AG04450 (cell line): ENCODE measurements around the gene LHX5. TPM values are rescaled to one million over a fixed set of nuclear protein-coding genes. Genes with fewer than 3 reads are reported as not detected.
A peak's percentile ranks its signal among the peaks of the same experiment; 100 is the strongest.

Source experiments
- CTCF ChIA-PET: fragments of 300-600, 350-600 bp; formaldehyde crosslinking; extraction: SDS; loops from one replicate; lab custom pipeline; 2022; ENCODE audit warnings: antibody characterized with exemption, inconsistent platforms; lab: Charles Lee
- POLR2A ChIA-PET: fragments of 350-600 bp; formaldehyde crosslinking; extraction: SDS; loops from one replicate; lab custom pipeline; 2021; ENCODE audit warnings: antibody characterized with exemption, inconsistent platforms; lab: Yijun Ruan, JAX
- DNase-seq: peaks from one replicate; pipeline ENCODE4 v3.0.0-alpha.2; 2011; ENCODE audit warnings: low read depth, low spot score
- H3K27ac ChIP-seq: one replicate; pipeline ENCODE4 v1.5.1; 2012; ENCODE audit warnings: low read depth, low read length, control low read depth
- H3K27me3 ChIP-seq: one replicate; pipeline ENCODE4 v1.6.0; 2012; ENCODE audit warnings: low read length; ENCODE audit not compliant: control insufficient read depth, insufficient read depth
- H3K4me3 ChIP-seq: 2 replicates; pipeline ENCODE4 v1.5.1; 2011; ENCODE audit warnings: mild to moderate bottlenecking, low read depth, low read length, control low read depth
- H3K9me3 ChIP-seq: 2 replicates; pipeline ENCODE4 v1.5.1; 2012; ENCODE audit warnings: low read length; ENCODE audit not compliant: control insufficient read depth, insufficient read depth
- CTCF ChIP-seq: IDR thresholded peaks from 2 replicates; pipeline ENCODE4 v1.5.1; 2011; ENCODE audit warnings: low read depth, low read length, control low read depth, inconsistent platforms
- polyA plus RNA-seq: library from polyadenylated mRNA; depleted of rRNA; stranded (reverse); fragments of >200 nt; gene quantifications from 2 replicates; pipeline ENCODE4 v1.2.3, GENCODE V29; 2011

Gene LHX5
- polyA plus RNA-seq, 1 experiment: not detected

- CTCF ChIA-PET: interaction anchor here (0.5 to 1.1 kb wide), 4 partner anchors 18 to 467 kb away, joined by 3 to 5 read pairs (median 4); no protein-coding TSS in a partner anchor
Observed at GRCh38 chr12:113443030-113443539, 28.6 kb downstream of the LHX5 start.

GRCh38 chr12:113440947-113441782, 30.5 kb downstream of the LHX5 start:
- CTCF ChIA-PET: interaction anchor here (0.5 to 1.3 kb wide), 5 partner anchors 11 to 453 kb away, joined by 3 to 4 read pairs (median 4); partner anchors contain the start of gene SDSL
- POLR2A ChIA-PET: no interaction called here
- no peak for DNase-seq
- Histone ChIP-seq H3K27ac (no peak overlapping the region), H3K9me3 (no peaks in the 10 kb centered on the region; the same call in 1 of the 2 replicates), H3K27me3 (peaks cover 11% of the 10 kb centered on the region), H3K4me3 (no peak overlapping the region)
- no peak for TF ChIP-seq CTCF

More at GRCh38 chr12:113443030-113443539, 28.6 kb downstream of the LHX5 start:
- Histone ChIP-seq H3K27ac (no peak overlapping the region), H3K27me3 (peaks cover 11% of the 10 kb centered on the region), H3K9me3 (no peaks in the 10 kb centered on the region), H3K4me3 (no peak overlapping the region)
- DNase-seq: no peak
- POLR2A ChIA-PET: no interaction called here
- no peak for TF ChIP-seq CTCF

GRCh38 chr12:113440336-113440735, 31.3 kb downstream of the LHX5 start:
- ChIA-PET CTCF (interaction anchor here (0.8 to 1.3 kb wide), 7 partner anchors 11 to 482 kb away, joined by 3 to 5 read pairs (median 4); partner anchors contain the start of gene SDSL), POLR2A (no interaction called here)
- no peak for DNase-seq
- Histone ChIP-seq H3K27ac (no peak overlapping the region), H3K4me3 (no peak overlapping the region), H3K27me3 (peaks cover 11% of the 10 kb centered on the region), H3K9me3 (no peaks in the 10 kb centered on the region; the same call in 1 of the 2 replicates)
- no peak for TF ChIP-seq CTCF

- H3K9me3 ChIP-seq: no peaks in the 10 kb centered on the region; the same call in 1 of the 2 replicates
- H3K27ac ChIP-seq: no peak overlapping the region
- no peak overlapping the region for H3K4me3 ChIP-seq
- no peak for DNase-seq
- POLR2A ChIA-PET: no interaction called here
- peaks cover 11% of the 10 kb centered on the region for H3K27me3 ChIP-seq
- peak; percentile 74 for TF ChIP-seq CTCF
- CTCF ChIA-PET: interaction anchor here (0.6 to 0.9 kb wide), 4 partner anchors 14 to 483 kb away, joined by 3 to 5 read pairs (median 4); no protein-coding TSS in a partner anchor
Observed at GRCh38 chr12:113439606-113440030, 32.1 kb downstream of the LHX5 start.

- CTCF ChIA-PET: interaction anchor here (0.6 kb wide), 1 partner anchor 14 kb away, joined by 4 read pairs; no protein-coding TSS in a partner anchor
- Histone ChIP-seq H3K9me3 (no peaks in the 10 kb centered on the region; the same call in 1 of the 2 replicates), H3K27me3 (peaks cover 11% of the 10 kb centered on the region), H3K4me3 (no peak overlapping the region), H3K27ac (no peak overlapping the region)
- TF ChIP-seq CTCF: no peak
- POLR2A ChIA-PET: no interaction called here
- no peak for DNase-seq
Observed at GRCh38 chr12:113439301-113439597, 32.4 kb downstream of the LHX5 start.
